IMR-90 (cell line): ENCODE results near the gene BANP. TPM values are rescaled to one million over a fixed set of nuclear protein-coding genes. Genes with fewer than 3 reads are reported as not detected.

Source experiments
- ATAC-seq: fragments of 200-7000 bp; cut with Tn5 transposase; 2 replicates; pipeline ENCODE4 v1.9.1; 2020; ENCODE audit warnings: low read depth, mild to moderate bottlenecking, moderate library complexity
- BruUV-seq: library from RNA; stranded (reverse); fragments of 400-500 nt; replicated peaks from 2 replicates; lab custom pipeline; 2021; lab: Mats Ljungman, UMichigan
- CTCF ChIA-PET: fragments of 300-600 bp; formaldehyde crosslinking; extraction: SDS; loops from one replicate; lab custom pipeline; 2021; ENCODE audit warnings: antibody characterized with exemption; lab: Yijun Ruan, JAX
- POLR2A ChIA-PET: fragments of 300-600 bp; sonication (Branson Sonifier 250); formaldehyde crosslinking; loops from one replicate; lab custom pipeline; 2022; ENCODE audit warnings: antibody characterized with exemption; ENCODE audit not compliant: unreplicated experiment; lab: Charles Lee
- DNase-seq: peaks from one replicate; pipeline ENCODE4 v3.0.0; 2013
- H2AFZ ChIP-seq: replicated peaks from 2 replicates; pipeline ENCODE3; 2013; ENCODE audit warnings: low read length, mild to moderate bottlenecking; ENCODE audit not compliant: poor library complexity
- H2AK5ac ChIP-seq: 2 replicates; pipeline ENCODE4 v1.6.1; 2013; ENCODE audit warnings: low read depth, low read length, inconsistent platforms
- H2AK9ac ChIP-seq: replicated peaks from 2 replicates; pipeline ENCODE3; 2013; ENCODE audit warnings: mild to moderate bottlenecking, low read depth, low read length, moderate library complexity; ENCODE audit not compliant: poor library complexity
- H2BK120ac ChIP-seq: 2 replicates; pipeline ENCODE4 v1.6.1; 2013; ENCODE audit warnings: low read depth, low read length, inconsistent platforms
- H2BK15ac ChIP-seq: 3 replicates; pipeline ENCODE4 v1.6.1; 2013; ENCODE audit warnings: low read depth, low read length, inconsistent platforms
- H2BK20ac ChIP-seq: 2 replicates; pipeline ENCODE4 v1.6.1; 2013; ENCODE audit warnings: low read depth, mild to moderate bottlenecking, inconsistent platforms, low read length, moderate library complexity
- H2BK5ac ChIP-seq: 2 replicates; pipeline ENCODE4 v1.6.1; 2013; ENCODE audit warnings: mild to moderate bottlenecking, low read depth, low read length, inconsistent platforms; ENCODE audit not compliant: poor library complexity, severe bottlenecking
- H3K14ac ChIP-seq: replicated peaks from 2 replicates; pipeline ENCODE4 v1.6.1; 2013; ENCODE audit warnings: low read depth, low read length, inconsistent platforms
- H3K18ac ChIP-seq: 2 replicates; pipeline ENCODE4 v1.6.1; 2013; ENCODE audit warnings: low read depth, low read length, control low read depth
- H3K23ac ChIP-seq: 2 replicates; pipeline ENCODE4 v1.6.1; 2013; ENCODE audit warnings: low read depth, low read length, inconsistent platforms
- H3K27ac ChIP-seq: 2 replicates; pipeline ENCODE4 v1.5.1; 2013; ENCODE audit warnings: mild to moderate bottlenecking, control low read depth, low read length; ENCODE audit not compliant: insufficient read depth
- H3K27me3 ChIP-seq: 2 replicates; pipeline ENCODE4 v1.6.1; 2013; ENCODE audit warnings: low read length; ENCODE audit not compliant: control insufficient read depth, insufficient read depth
- H3K36me3 ChIP-seq: 2 replicates; pipeline ENCODE4 v1.6.1; 2013; ENCODE audit warnings: low read length, mixed read lengths; ENCODE audit not compliant: control insufficient read depth, insufficient read depth
- H3K4ac ChIP-seq: 2 replicates; pipeline ENCODE4 v1.6.1; 2013; ENCODE audit warnings: low read depth, low read length, inconsistent platforms
- H3K4me1 ChIP-seq: 2 replicates; pipeline ENCODE4 v1.6.1; 2013; ENCODE audit warnings: low read length, mixed read lengths; ENCODE audit not compliant: control insufficient read depth, insufficient read depth
- H3K4me2 ChIP-seq: 2 replicates; pipeline ENCODE4 v1.6.1; 2013; ENCODE audit warnings: low read depth, mild to moderate bottlenecking, control low read depth, low read length, moderate library complexity
- H3K4me3 ChIP-seq: 2 replicates; pipeline ENCODE4 v1.5.1; 2013; ENCODE audit warnings: low read depth, mild to moderate bottlenecking, control low read depth, low read length, moderate library complexity; ENCODE audit not compliant: insufficient read depth
- H3K56ac ChIP-seq: 2 replicates; pipeline ENCODE4 v1.6.1; 2013; ENCODE audit warnings: low read length, inconsistent platforms; ENCODE audit not compliant: insufficient read depth; ENCODE audit errors: extremely low read depth
- H3K79me1 ChIP-seq, 2 experiments: 2 replicates each; pipeline ENCODE4 v1.6.1; 2013; ENCODE audit warnings: low read length in 2 of 2, inconsistent platforms in 1 of 2, low read depth in 1 of 2
- H3K9ac ChIP-seq: 2 replicates; pipeline ENCODE4 v1.6.1; 2013; ENCODE audit warnings: low read depth, low read length, control low read depth
- H3K9me1 ChIP-seq: 2 replicates; pipeline ENCODE4 v1.6.1; 2013; ENCODE audit warnings: low read length, inconsistent platforms; ENCODE audit not compliant: insufficient read depth
- H3K9me3 ChIP-seq: 2 replicates; pipeline ENCODE4 v1.6.1; 2013; ENCODE audit warnings: low read length; ENCODE audit not compliant: control insufficient read depth, insufficient read depth
- H4K20me1 ChIP-seq: 2 replicates; pipeline ENCODE4 v1.6.1; 2013; ENCODE audit warnings: low read length, inconsistent platforms; ENCODE audit not compliant: insufficient read depth
- H4K5ac ChIP-seq: 2 replicates; pipeline ENCODE4 v1.6.1; 2013; ENCODE audit warnings: mild to moderate bottlenecking, low read depth, low read length, control low read depth
- H4K8ac ChIP-seq, 2 experiments: 2 replicates each; pipeline ENCODE4 v1.6.1; 2013; ENCODE audit warnings: low read depth in 2 of 2, low read length in 2 of 2, control low read depth in 1 of 2, inconsistent platforms in 1 of 2
- H4K91ac ChIP-seq: 2 replicates; pipeline ENCODE4 v1.6.1; 2013; ENCODE audit warnings: low read depth, low read length, inconsistent platforms; ENCODE audit not compliant: insufficient read depth
- BHLHE40 ChIP-seq: fragments of 150-350 bp; IDR thresholded peaks from 2 replicates; pipeline ENCODE4 v1.6.1; 2016; ENCODE audit warnings: mild to moderate bottlenecking, low read depth, low read length
- CEBPB ChIP-seq: IDR thresholded peaks from 2 replicates; pipeline ENCODE4 v1.6.1; 2012; ENCODE audit warnings: low read depth, low read length, improper control_type of control experiment
- FOS ChIP-seq: fragments of 150-350 bp; IDR thresholded peaks from 2 replicates; pipeline ENCODE4 v1.6.1; 2016; ENCODE audit warnings: low read depth, low read length
- MAZ ChIP-seq: IDR thresholded peaks from 2 replicates; pipeline ENCODE4 v1.6.1; 2012; ENCODE audit warnings: low read depth, mild to moderate bottlenecking, low read length, improper control_type of control experiment, moderate library complexity, borderline replicate concordance
- NFE2L2 ChIP-seq: fragments of 150-350 bp; IDR thresholded peaks from 2 replicates; pipeline ENCODE4 v1.6.1; 2016; ENCODE audit warnings: low read depth, mild to moderate bottlenecking, low read length
- POLR2A ChIP-seq: IDR thresholded peaks from 2 replicates; pipeline ENCODE4 v1.6.1; 2012; ENCODE audit warnings: mild to moderate bottlenecking, low read depth, low read length
- RAD21 ChIP-seq: IDR thresholded peaks from 2 replicates; pipeline ENCODE4 v1.6.1; 2012; ENCODE audit warnings: low read length, improper control_type of control experiment
- RFX5 ChIP-seq: IDR thresholded peaks from 2 replicates; pipeline ENCODE4 v1.8.0; 2012; ENCODE audit warnings: low read depth, mild to moderate bottlenecking, low read length, moderate library complexity
- SMC3 ChIP-seq: fragments of 150-350 bp; IDR thresholded peaks from 2 replicates; pipeline ENCODE4 v1.6.1; 2016; ENCODE audit warnings: low read depth, mild to moderate bottlenecking, antibody characterized with exemption, low read length, moderate library complexity
- WGBS, 2 experiments: methylation state at CpG; one replicate each; pipeline versions ENCODE4 v1.1.5 to v1.1.7; 2013; ENCODE audit warnings: missing lambda C conversion rate in 2 of 2; ENCODE audit not compliant: insufficient read length in 1 of 2; ENCODE audit errors: extremely low coverage in 2 of 2; 5-methylcytosine and 5-hydroxymethylcytosine counted together
- dilution Hi-C: fragments of 300-500 bp; cut with HindIII; formaldehyde crosslinking; loops from one replicate; pipeline ENCODE4 v1.14.3; 2018; ENCODE audit warnings: low sequenced_read_pairs; ENCODE audit not compliant: unreplicated experiment
- in situ Hi-C: fragments of 300-500 bp; cut with MboI; formaldehyde crosslinking; loops from 3 replicates; pipeline ENCODE4 v1.14.3; 2019; ENCODE audit warnings: low sequenced_read_pairs, inconsistent platforms, mixed read lengths
- intact Hi-C: fragments of 100-400 bp; cut with micrococcal nuclease; formaldehyde crosslinking; loops from 2 replicates; pipeline ENCODE4 v1.10.0; 2022
- polyA plus RNA-seq, 3 experiments: library from polyadenylated mRNA; depleted of rRNA; stranded (reverse); fragments of >200 nt; gene quantifications; 2 replicates each; pipeline ENCODE4 v1.2.3, GENCODE V29; 2012; ENCODE audit warnings: low replicate concordance in 1 of 3
- total RNA-seq: library from RNA; depleted of rRNA; stranded (reverse); fragments of >200 nt; gene quantifications from 2 replicates; pipeline ENCODE4 v1.2.3, GENCODE V29; 2012
- TF ChIP-seq, protein P1 (sequence below): conservative IDR thresholded peaks from 2 replicates; pipeline ENCODE4 v1.5.1; 2012; ENCODE audit warnings: mild to moderate bottlenecking, low read depth, low read length, improper control_type of control experiment
- TF ChIP-seq, protein P2 (sequence below): fragments of 150-350 bp; IDR thresholded peaks from 2 replicates; pipeline ENCODE4 v1.6.1; 2017; ENCODE audit warnings: mild to moderate bottlenecking, antibody characterized with exemption, low read length, low read depth

BANP gene
- total and polyA plus RNA-seq, 2 of the 4 experiments (the other 2 are of a cell fraction) = 17.4 to 17.9 TPM

DNA sequence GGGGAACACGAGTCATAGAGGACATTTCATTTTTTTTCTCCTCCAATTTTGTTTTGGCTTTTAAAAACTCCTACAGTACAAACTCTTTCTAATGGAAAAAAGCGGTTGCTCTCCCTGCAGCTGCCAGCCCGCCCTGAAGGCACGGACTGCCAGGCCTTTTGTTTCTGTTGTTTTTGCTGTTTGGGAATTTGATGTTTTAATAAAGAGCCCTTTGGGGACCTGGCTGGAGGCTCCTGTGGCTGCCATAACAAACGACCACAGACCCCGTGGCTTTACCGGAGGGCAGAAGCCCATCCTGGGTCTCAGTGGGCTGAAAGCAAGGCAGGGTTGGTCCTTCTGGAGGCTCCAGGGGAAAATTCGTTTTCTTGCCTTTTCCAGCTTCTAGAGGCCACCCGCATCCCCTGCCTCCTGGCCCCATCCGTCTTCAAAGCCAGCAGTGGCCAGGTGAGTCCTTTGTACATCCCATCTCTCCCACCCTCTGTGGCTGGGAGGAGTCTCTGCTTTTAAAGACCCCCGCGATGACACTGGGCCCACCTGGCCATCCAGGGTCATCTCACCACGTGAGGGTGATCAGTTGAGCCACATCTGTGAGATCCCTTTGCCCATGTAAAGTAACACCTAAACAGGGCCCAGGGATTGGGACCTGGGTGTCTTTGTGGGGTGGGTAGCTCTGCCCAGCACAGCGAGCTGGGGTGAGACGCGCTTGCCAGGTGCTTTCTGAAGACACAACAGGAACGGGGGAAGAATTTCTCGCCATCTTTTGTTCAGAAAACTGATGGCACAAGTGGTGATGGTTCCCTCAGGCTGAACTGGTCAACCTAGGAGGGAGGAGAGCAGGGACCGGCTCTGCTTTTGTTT is 113.9 kb downstream of the BANP start (continued):
- TF ChIP-seq, protein P1, sequence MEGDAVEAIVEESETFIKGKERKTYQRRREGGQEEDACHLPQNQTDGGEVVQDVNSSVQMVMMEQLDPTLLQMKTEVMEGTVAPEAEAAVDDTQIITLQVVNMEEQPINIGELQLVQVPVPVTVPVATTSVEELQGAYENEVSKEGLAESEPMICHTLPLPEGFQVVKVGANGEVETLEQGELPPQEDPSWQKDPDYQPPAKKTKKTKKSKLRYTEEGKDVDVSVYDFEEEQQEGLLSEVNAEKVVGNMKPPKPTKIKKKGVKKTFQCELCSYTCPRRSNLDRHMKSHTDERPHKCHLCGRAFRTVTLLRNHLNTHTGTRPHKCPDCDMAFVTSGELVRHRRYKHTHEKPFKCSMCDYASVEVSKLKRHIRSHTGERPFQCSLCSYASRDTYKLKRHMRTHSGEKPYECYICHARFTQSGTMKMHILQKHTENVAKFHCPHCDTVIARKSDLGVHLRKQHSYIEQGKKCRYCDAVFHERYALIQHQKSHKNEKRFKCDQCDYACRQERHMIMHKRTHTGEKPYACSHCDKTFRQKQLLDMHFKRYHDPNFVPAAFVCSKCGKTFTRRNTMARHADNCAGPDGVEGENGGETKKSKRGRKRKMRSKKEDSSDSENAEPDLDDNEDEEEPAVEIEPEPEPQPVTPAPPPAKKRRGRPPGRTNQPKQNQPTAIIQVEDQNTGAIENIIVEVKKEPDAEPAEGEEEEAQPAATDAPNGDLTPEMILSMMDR = no peak

DNA sequence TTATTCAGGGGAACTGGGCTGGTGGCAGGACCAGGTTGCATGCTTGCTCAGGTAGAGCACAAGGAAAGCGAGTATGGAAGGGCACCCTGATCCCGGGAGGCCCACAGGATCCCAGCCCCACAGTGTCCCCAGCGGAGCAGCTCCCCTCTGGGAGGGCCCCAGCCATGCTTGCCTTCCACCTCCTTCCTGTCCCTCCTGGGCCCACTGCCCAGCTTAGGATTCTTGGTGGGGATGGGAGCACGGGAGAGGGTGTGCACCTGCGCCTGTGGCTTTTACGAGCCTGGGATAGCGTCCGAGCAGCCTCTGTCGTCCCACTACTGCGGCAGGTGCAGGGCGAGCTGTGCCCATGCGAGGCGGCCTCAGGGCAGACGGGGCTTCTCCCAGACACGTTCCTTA is 114.5 kb downstream of the BANP start:
- ChIA-PET POLR2A (no interaction called here), CTCF (no interaction called here)
- Histone ChIP-seq H2BK20ac (no peak overlapping the region), H4K91ac (no peak overlapping the region), H3K27me3 (no peaks in the 10 kb centered on the region), H3K36me3 (peaks cover 11% of the 10 kb centered on the region), H3K9me1 (peaks cover 19% of the 10 kb centered on the region), H4K20me1 (no peaks in the 10 kb centered on the region; the same call in 1 of the 2 replicates), H3K9ac (no peak overlapping the region), H3K14ac (no peak overlapping the region), H3K56ac (no peak overlapping the region), H3K23ac (no peak overlapping the region), H2AFZ (no peak overlapping the region), H4K8ac (no peak overlapping the region), H2AK9ac (no peak overlapping the region), H3K18ac (no peak overlapping the region), H3K27ac (no peak overlapping the region), H4K5ac (no peak overlapping the region), H2AK5ac (no peak overlapping the region), H3K9me3 (no peaks in the 10 kb centered on the region), H3K4ac (no peak overlapping the region), H3K4me2 (no peak overlapping the region), H3K4me1 (peaks cover 26% of the 10 kb centered on the region), H3K79me1 (peaks cover 4 to 39% of the 10 kb centered on the region in 2 experiments; a peak in 2 of 4 replicates), H3K4me3 (no peak overlapping the region), H2BK5ac (no peak overlapping the region), H2BK15ac (no peak overlapping the region), H2BK120ac (no peak overlapping the region)
- in situ Hi-C loops (no loop called here), dilution Hi-C loops (no loop called here), intact Hi-C loops (loop anchor here (10.0 kb wide), 1 partner anchor 239 kb away; no protein-coding TSS in a partner anchor)
- WGBS, 2 experiments = 96% methylated on average over 9 of the region's 15 CpGs; no CpG with 5 or more reads in 1 of the 2 experiments
- no TSS peak for BruUV-seq
- no peak for ATAC-seq
- no peak for DNase-seq
- TF ChIP-seq SMC3 = no peak
- TF ChIP-seq, protein P2, sequence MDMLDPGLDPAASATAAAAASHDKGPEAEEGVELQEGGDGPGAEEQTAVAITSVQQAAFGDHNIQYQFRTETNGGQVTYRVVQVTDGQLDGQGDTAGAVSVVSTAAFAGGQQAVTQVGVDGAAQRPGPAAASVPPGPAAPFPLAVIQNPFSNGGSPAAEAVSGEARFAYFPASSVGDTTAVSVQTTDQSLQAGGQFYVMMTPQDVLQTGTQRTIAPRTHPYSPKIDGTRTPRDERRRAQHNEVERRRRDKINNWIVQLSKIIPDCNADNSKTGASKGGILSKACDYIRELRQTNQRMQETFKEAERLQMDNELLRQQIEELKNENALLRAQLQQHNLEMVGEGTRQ = no peak
- TF ChIP-seq BHLHE40 = no peak
- no peak for TF ChIP-seq POLR2A
- no peak for TF ChIP-seq NFE2L2
- TF ChIP-seq MAZ = no peak
- TF ChIP-seq CEBPB = no peak
- TF ChIP-seq RAD21 = no peak
- no peak for TF ChIP-seq RFX5
- TF ChIP-seq, protein P1 = no peak
- no peak for TF ChIP-seq FOS
